Stimulated activated CD8-positive, alpha-beta memory T cell treated with anti-CD3 and anti-CD28 coated beads, Interleukin-12 subunit alpha, Interleukin-12 subunit beta, amount 100 ng/mL, for 24 hours (primary cell): ENCODE measurements around the gene EXOSC3.
"Not testable (repeated sequence)": the region's sequence is repeated elsewhere in the genome, so short reads cannot be mapped to it uniquely, and the experiment has no call there.

Source experiments
- DNase-seq: peaks from one replicate; pipeline ENCODE4 v3.0.0-alpha.2; 2020; ENCODE audit errors: extremely low read depth

Gene EXOSC3

DNA sequence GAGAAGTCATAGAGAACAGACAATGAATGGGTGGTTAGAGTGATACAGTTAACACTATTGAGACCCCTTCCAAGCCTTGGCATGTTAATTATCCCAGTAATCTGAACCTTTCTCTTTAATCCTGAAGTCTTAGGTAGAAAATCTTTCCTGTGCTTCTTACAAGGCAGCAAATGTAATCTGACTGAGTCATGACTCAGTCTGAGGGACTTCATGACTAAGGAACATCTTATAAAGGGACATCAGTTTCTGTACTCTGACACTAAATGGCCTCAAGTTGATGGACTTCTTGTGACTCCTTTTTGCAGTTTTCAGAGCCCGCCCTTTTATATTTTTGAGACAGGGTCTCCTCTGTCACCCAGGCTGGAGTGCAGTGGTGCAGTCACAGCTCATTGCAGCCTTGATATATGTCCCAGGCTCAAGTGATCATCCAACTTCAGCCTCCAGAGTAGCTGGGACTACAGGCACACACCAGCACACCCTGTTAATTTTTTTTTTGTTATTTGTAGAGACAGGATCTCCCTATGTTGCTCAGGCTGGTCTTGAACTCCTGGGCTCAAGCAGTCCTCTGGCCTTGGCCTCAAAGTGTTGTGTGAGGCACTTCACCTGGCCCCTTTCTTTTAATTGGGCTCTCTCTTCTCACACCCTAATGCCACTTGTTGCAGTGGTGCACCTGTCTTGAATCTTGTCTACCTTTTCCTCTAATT lies 9.5 kb downstream of the EXOSC3 start:
- no peak for DNase-seq

DNA sequence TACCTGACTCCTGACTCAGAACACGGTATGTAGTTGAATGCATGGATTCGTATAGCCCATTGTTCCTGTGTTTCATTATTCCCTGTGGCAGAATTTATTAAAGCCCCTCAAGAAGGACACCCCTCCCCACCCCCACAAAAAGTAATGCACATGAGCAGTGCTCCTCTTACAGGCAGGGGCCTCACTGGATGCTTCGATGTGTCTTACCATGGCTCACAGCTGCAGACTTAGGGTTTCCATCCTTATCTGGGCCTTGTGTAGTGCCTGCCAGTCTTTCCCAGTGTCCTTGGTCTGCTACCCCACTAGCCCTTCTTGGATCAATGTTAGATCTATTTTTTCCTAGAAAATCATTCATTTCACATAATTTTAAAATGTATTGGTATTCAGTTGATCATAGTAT lies 14.9 kb downstream of the EXOSC3 start:
- no peak for DNase-seq

DNA sequence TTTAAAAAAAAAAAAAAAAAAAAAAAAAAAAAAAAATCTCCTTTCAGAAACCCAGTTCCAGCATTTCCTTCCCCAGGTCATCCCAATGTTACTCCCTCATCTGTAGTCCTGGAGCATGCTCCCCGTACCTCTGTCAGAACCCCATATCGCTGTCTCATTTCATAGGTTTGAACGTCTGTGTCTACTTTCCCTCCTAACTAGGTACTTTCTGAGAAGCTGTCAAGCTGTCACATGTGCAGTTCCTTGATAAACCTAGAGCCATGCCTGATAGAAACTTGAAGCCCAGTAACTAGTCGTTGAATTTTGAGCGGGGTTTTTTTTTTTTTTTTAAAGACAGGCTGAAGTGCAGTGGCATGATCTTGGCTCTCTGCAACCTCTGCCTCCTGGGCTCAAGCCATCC lies 15.6 kb downstream of the EXOSC3 start:
- DNase-seq: no peak

DNA sequence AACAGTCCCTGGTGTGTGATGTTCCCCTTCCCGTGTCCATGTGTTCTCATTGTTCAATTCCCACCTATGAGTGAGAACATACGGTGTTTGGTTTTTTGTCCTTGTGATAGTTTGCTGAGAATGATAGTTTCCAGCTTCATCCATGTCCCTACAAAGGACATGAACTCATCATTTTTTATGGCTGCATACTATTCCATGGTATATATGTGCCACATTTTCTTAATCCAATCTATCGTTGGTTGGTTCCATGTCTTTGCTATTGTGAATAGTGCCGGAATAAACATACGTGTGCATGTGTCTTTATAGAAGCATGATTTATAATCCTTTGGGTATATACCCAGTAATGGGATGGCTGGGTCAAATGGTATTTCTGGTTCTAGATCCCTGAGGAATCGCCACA lies 19.6 kb downstream of the EXOSC3 start:
- DNase-seq: not testable (repeated sequence)

DNA sequence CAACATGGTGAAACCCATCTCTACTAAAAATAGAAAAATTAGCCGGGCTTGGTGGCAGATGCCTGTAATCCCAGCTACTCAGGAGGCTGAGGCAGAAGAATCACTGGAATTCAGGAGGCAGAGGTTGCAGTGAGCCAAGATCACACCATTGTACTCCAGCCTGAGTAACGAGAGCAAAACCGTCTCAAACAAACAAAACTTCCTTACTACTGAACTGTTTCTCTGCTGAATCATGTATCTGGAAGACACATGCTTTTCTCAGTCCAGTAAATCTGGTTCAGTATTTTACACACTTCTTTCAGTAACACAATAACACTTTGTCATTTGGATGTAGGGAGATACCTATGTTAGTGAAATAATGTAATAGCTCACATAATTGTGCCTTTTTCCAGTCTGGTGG lies 23.4 kb downstream of the EXOSC3 start:
- no peak for DNase-seq

DNA sequence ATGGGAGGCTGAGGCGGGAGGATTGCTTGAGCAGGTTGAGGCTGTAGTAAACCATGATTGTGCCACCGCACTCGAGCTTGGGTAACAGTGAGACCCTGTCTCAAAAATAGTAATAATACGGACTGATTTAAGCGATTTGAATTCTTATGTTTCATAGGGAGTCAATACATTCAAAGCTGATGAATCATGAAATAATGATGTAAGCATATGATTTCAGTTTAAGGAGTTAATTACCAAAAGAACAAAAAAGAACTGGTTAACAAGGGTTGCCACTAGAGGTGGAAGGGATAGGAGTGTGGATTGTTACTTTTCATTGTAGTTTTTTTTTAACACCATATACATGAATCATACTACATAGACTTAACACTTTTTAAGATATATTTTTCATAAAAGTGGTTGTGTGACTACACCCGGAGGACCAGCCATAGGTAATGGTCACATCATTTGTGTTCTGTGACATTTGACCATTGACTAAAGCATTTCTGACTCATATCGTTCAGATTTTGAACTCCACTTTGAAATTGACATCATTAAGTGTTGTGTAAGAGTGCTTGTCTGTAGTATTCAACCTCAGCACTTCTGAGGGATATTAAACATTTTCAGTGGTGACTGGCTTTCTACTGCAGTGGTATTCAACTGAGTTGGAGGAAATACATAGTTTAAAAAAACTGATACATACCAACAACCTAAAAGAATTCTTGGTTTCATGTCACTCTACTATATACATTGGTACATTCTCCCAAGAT lies 24.3 kb downstream of the EXOSC3 start:
- DNase-seq: no peak

DNA sequence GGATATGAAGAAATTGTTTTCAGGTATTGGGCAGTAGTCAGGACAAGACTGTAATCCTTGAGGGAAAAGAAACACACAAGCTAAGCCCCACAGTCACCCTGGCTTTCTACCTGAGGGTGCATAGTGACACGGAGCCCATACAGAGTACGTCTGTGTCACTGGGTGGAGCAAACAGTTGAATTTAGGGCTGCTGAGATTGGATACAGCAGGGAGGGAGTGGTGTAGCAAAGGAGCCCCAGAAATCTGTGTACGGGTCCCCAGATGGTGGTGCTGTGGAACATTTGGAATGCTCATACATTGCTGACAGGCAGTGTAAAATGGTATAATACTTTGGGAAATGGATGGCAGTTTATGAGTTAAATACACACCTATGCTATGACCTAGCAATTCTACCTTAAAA lies 26.1 kb downstream of the EXOSC3 start:
- DNase-seq: no peak

DNA sequence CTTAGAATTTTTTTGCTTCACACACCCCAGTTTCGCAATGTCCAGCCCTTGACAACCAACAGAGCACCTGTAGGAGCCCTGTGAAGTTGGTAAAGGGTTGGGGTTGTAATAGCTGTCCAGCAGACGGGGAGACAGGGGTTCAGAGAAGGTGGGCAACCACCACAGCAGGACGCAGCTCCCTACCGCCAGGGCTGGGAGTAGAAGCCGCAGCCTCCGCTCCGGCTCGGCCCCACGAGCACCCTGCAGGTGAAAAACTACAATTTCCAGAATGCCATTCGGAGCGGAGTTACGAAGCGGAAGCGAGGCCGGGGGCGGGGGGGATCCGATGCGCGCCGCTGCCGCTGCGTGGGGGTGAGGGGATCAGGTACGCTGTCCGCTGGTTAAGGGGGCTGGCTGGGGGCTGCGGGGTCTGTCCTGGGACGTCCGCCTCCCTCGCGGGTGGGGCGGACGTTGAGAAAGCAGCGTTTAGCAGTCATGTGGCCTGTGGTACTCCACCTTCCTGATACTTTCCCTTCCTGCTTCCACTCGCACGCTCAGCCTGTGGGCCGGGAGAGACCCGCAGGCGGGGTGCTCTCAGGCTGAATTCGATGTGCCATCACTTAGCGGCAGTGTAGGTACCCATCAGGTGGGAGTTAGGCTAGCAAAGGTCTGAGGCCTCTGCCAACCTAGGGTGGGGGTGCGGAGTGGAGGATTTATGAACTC lies 31.2 kb downstream of the EXOSC3 start, which contains the start of gene TRMT10B:
Gene TRMT10B (plus strand): TSS at position 317 of the 702 bp plus-strand sequence. CDS start 8,127 bp downstream, outside the sequence.
- DNase-seq: peak; percentile 45

DNA sequence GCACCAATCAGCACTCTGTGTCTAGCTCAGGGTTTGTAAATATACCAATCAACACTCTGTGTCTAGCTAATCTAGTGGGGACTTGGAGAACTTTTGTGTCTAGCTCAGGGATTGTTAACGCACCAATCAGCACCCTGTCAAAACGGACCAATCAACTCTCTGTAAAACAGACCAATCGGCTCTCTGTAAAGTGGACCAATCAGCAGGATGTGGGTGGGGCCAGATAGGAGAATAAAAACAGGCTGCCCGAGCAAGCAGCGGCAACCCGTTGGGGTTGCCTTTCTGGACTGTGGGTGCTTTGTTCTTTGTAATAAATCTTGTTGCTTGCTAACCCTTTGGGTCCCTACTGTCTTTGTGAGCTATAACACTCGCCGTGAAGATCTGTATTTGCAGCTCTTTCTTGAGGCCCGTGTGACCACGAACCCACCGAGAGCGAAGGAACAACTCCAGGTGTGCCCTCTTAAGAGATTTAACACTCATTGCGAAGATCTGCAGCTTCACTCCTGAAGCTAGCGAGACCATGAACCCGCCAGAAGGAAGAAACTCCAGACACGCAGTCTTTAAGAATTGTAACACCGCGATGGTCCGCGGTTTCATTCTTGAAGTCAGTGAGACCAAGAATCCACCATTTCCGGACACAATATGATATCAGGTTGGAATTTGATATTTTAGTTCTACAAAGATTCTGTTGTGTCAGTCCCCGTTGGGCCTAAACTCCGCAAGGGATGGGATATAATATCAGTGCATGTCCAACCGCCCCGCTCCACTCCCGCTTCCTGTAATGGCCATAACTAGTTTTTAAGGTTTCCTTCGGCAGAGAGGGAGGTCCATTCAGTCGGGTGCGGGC lies 32.0 kb downstream of the EXOSC3 start:
- no peak for DNase-seq

DNA sequence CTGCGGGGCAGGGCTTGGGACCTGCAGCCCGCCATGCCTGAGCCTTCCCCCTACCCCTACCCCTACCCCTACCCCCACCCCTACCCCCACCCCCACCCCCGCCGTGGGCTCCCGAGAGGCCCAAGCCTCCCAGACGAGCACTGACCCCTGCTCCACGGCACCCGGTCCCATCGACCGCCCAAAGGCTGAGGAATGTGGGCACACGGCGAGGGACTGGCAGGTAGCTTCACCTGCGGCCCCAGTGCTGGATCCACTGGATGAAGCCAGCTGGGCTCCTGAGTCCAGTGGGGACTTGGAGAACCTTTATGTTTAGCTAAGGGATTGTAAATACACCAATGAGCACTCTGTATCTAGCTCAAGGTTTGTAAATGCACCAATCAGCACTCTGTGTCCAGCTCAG lies 32.8 kb downstream of the EXOSC3 start:
- not testable (repeated sequence) for DNase-seq

DNA sequence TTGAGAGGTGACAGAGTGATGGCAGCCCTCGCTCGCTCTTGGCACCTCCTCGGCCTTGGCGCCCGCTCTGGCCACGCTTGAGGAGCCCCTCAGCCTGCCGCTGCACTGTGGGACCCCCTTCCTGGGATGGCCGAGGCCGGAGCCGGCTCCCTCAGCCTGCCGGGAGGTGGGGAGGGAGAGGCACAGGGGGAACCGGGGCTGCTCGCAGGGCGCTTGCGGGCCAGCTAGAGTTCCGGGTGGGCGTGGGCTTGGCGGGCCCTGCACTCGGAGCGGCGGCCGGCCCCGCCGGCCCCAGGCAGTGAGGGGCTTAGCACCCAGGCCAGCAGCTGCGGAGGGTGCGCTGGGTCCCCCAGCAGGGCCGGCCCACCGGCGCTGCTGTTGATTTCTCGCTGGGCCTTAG lies 33.2 kb downstream of the EXOSC3 start:
- not testable (repeated sequence) for DNase-seq

DNA sequence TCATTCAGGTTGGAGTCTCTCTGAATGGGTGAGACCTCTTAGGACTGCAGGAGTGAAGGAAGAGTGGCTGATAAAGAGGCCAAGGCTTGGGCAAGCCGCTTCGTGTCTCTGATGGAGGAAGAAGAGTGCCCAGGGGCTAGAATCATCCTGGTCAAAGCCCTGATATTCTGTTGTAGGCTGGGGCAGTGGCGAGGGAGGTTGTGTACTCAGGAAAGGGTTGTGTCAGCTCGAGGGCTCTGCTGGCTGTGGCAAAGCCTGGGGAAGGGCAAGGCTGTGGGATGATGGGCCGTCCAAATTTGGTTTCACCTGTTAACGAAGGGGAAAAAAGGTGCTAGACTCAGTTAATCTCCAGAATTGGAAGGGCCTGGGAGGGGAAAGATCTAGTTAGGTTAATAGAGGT lies 33.7 kb downstream of the EXOSC3 start:
- no peak for DNase-seq

DNA sequence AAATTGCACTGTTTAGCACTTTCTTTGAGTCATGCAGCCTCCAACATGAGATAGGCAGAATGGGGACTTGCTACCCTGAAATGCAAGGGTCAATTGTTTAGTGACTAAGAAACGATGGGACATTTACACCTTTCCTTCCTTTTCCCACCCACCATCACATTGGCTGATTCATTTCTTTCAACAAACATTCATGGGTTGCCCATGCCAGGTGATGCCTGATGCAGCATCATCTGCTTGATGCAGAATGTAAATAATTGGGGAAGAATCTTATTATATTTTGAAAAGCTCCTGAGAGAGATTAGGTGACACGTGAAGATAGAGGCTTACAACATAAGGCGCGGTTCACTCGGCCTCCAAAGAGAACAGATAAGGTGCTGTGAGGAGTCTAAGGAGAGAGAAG lies 35.7 kb downstream of the EXOSC3 start:
- DNase-seq: no peak

DNA sequence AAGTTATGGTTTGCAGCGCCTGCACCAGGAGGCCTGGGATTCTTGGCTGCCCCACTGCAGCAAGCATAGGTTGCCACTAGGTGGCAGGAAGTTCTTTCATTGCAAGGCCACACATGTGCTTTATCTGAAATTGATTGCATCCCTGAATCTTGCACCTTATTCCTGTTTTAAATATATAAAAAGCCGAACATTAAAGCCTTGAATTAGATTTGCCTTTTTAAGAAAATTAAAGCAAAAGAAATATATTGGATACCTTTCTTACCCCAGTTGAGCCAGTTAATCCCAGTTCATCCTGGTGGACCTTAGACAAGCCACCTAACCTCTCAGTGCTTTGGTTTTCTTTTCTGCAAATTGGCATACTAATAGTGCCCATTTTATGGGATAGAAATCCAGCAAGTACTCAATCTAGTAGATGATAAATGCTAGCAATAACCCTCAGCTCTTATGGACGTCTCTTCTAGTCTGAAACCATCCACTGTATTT lies 37.6 kb downstream of the EXOSC3 start:
- DNase-seq: peak; percentile 17

DNA sequence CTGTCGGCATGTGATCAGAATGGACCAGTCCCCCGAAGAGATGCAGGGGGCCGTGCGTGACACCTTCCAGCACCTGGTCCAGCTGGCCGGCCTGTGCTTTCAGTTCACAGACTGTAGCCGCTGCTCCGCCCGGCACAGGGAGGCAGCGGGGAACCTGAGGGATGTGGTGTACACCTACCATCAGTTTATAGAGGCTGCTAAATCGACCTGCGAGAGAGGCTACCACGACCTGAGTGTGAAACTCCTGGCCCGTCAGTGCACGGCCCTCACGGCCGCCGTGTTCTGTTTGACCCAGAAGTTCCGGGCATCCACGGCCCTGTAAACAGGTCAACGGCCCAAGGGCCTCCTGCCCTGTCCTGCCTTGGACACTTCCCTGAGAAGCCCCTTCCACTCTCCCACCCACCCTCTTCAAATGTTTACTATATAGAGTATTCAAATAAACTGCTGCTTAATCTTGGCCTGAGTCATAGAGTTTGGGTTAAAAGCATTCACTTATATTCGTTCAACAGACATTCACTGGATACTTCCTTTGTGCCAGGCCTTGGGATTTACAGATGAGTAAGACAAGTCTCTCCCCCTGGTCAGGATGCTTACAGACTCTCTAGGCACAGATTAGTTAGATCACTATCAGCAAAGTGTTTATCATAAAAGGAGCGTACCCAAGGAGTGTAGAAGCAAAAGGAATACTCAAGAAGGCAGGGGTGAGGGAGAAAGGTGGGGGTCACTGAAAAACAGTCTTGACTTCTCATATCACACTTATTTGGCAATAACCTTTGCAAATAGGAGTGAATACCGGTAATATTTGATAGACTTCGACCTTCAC lies 38.2 kb downstream of the EXOSC3 start:
- no peak for DNase-seq

DNA sequence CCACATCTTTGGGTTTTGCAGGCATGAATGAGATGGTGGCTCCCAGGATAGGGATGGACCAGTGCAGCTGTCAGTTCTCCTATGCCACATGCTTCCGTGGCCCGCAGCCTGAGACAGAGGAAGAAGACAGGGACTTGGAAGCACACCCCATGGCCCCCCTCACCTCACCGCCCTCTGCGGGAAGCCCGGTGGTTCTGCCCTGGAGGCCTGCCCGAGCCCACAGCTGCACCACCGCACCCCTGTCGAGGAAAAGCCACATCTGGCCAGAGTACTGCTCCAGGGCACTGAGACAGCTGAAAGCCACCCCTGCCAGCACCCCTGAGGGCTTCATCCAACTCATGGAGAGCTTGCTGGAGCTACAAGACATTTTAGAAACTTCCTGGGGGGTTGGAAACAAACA lies 38.9 kb downstream of the EXOSC3 start:
- DNase-seq: no peak

DNA sequence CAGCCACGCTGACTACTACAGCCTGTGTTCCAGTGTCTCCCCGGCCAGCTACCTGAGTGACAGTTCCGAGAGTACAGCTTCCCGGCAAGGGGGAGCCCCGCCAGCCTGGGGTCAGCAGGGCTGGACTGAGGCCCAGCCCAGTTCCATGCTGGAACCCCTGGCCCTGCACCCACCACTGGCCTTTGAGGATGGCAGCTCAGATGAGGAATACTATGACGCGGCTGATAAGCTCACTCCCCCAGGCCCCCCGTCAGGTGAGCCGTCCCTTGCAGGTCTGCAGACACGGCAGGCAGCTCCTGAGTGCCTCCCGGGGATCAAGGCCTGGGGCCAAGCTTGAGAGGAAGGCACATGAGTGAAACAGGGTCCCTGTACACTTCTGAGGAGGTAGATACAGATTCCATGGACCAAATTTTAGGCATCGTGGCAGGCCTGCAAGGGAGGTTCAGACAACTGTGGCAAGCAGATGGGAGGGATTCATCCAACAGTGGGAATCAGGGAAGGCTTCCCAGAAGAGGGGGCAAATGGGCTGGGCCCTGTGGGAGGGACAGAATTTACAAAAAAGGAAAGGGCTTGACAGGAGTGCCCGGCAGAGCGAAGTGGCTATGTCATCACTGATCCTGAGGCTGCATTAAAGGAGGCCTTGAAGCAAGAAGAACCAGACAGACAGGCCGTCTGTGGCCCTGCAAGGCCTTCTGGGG lies 44.1 kb downstream of the EXOSC3 start:
- no peak for DNase-seq

DNA sequence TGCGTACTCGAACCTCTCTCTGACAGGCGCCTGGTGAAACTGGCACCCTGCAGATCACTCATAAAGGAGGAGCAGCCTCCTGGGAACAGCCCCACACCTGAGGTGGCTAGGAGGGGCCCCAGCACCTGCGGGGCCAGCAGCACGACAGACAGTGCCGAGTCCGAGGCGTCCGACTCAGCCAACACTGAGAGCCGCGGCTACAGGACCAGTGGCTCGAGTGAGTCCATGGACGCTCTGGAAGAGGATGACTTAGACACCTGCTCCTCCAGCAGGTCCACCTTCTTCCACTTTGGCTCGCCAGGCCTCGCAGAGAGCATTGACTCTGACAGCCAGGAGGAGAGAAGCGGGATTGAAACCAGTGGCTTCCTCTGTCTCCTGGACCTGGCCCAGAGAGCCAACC lies 44.7 kb downstream of the EXOSC3 start:
- DNase-seq: no peak

DNA sequence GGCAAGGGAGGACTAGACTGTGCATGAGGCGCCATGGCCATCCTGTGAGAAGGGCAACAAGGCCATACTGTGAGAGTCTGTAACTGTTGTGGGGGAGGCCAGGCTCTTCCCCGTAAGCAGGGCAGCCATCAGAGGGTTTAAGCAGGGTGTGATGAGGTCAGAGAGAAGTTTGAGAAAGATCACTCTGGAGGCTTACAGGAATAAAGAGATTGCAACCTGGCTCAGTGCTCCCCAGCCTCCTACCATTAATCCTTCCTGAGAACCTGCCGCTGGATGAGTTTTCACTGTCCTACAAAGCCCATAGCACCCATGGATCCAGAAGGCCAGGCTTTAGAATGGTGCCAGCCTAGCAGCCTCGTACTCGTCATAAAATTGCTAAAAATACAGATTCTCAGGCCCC lies 45.6 kb downstream of the EXOSC3 start:
- DNase-seq: no peak

DNA sequence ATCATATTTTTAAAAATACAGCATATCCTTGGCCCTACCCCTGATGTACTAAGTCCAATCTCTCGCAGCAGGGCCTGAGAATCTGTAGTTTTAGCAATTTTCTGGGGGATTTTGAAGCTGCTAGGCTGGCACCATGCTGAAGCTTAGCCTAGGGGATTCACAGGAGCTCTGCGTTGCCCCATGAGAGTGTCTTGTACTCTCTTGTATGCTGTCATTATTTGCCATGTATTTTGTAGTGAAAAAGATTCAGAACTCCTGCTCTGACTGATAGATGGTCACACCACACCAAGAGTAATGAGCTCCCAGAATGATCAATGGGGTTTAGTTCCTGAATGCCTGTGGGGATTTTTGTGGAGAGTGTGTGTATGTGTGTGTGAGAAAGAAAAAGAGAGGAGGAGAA lies 51.9 kb downstream of the EXOSC3 start:
- no peak for DNase-seq
